Fibroblast of villous mesenchyme (primary cell): ENCODE measurements around the gene ARFGEF3. TPM values are rescaled to one million over a fixed set of nuclear protein-coding genes. Genes with fewer than 3 reads are reported as not detected.

Experiments used
- DNase-seq: peaks from one replicate; pipeline ENCODE4 v3.0.0-alpha.2; 2010; ENCODE audit warnings: low read depth
- H3K4me3 ChIP-seq: 2 replicates; pipeline ENCODE4 v1.5.1; 2011; ENCODE audit warnings: low read depth, mild to moderate bottlenecking, low read length
- total RNA-seq: library from RNA; depleted of rRNA; stranded (reverse); fragments of >200 nt; gene quantifications from 2 replicates; pipeline ENCODE4 v1.2.3, GENCODE V29; 2012
- TF ChIP-seq, protein P1 (sequence below): IDR thresholded peaks from 2 replicates; pipeline ENCODE4 v1.5.1; 2012; ENCODE audit warnings: low read depth, mild to moderate bottlenecking, low read length; ENCODE audit not compliant: insufficient read depth

Gene ARFGEF3
- total RNA-seq, 1 donor: under 0.01 TPM

DNA sequence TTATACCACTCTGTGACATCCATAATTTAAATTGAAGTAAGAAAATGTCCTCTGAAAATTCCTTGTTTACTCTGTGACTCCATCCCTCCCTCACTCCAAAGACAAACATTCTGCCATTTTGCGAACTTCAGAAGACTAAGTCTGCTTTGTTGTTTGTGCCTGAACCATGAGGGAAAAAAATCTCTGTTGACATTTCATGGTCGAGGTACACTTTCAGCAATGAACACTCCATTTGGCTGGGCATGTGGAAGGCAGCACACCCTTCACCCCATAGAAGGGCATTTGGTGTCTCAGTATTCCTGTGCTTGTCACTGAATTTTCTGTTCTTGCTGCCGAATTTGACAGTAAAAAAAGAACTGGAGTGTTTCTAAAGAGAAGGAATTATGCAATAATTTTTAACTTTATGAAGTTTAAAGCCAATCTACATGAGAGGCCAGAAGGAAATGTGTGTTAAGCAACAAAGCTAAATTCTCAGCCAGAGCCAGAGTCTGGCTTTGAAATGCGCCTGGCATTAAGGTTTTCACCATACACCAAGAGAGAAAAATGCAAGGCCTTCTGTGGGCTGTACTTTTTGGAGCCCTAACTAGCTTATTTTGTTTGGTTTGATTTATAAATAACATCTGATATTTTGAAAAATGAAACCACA lies 61.3 kb downstream of the ARFGEF3 start:
- H3K4me3 ChIP-seq: no peak overlapping the region
- TF ChIP-seq, protein P1, sequence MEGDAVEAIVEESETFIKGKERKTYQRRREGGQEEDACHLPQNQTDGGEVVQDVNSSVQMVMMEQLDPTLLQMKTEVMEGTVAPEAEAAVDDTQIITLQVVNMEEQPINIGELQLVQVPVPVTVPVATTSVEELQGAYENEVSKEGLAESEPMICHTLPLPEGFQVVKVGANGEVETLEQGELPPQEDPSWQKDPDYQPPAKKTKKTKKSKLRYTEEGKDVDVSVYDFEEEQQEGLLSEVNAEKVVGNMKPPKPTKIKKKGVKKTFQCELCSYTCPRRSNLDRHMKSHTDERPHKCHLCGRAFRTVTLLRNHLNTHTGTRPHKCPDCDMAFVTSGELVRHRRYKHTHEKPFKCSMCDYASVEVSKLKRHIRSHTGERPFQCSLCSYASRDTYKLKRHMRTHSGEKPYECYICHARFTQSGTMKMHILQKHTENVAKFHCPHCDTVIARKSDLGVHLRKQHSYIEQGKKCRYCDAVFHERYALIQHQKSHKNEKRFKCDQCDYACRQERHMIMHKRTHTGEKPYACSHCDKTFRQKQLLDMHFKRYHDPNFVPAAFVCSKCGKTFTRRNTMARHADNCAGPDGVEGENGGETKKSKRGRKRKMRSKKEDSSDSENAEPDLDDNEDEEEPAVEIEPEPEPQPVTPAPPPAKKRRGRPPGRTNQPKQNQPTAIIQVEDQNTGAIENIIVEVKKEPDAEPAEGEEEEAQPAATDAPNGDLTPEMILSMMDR: no peak
- no peak for DNase-seq

DNA sequence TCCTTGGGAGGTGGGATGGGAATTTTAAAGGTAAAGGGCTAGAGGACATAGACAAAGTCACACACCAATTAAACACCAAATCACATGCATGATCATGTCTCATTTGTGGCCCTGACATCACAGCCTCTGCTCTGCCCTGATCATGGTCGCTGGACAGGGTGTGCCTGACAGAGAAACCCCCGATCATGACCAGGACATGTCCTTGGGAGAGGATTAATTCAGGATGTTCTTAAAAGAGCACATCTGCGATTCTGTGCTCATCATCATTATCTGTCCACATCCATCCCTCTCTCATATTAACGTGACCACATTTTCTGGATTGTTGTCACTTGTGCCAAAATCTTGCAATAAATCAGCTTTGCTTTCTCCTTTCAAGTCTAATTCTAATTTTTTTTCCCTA lies 64.2 kb downstream of the ARFGEF3 start:
- no peak for DNase-seq
- TF ChIP-seq, protein P1: no peak
- H3K4me3 ChIP-seq: no peak overlapping the region

- TF ChIP-seq, protein P1: no peak
- DNase-seq: no peak
- H3K4me3 ChIP-seq: no peak overlapping the region
These were observed 65.1 kb downstream of the ARFGEF3 start for GRCh38 chr6:138226700-138227315.

- no peak overlapping the region for H3K4me3 ChIP-seq
- TF ChIP-seq, protein P1: no peak
- no peak for DNase-seq
These were observed 65.6 kb downstream of the ARFGEF3 start for GRCh38 chr6:138227316-138227781.

- DNase-seq: no peak
- no peak overlapping the region for H3K4me3 ChIP-seq
- TF ChIP-seq, protein P1: no peak
These were observed 67.3 kb downstream of the ARFGEF3 start for GRCh38 chr6:138229072-138229471.

DNA sequence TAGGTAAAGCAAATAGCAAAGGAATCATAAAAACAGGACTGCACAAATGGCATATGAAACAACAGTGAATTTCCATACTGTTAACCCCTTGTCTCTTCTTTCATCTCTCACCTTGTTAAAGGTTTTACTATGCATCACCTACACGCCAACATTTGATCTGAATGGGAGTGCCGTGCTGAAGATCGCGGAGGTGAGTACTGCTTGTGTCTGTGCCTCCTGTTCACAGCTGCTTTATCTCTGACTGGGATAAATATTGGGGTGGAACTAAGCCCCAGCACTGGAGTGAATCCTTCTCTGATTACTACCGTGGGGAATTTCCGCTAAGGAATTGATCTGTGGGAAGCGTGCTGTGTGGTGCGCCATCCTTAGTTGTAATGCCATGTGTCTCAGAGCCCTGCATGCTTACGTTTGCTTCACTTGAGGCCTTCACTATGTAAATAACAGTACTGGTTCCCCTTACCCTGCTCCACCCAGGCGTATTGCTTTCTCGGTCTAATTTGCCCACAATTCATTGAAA lies 68.0 kb downstream of the ARFGEF3 start:
- no peak overlapping the region for H3K4me3 ChIP-seq
- no peak for DNase-seq
- TF ChIP-seq, protein P1: no peak
